Progenitor cell of endocrine pancreas (in vitro differentiated cells): ENCODE results near the gene CBLB. TPM values are rescaled to one million over a fixed set of nuclear protein-coding genes. Genes with fewer than 3 reads are reported as not detected.

Source experiments
- DNase-seq: peaks from one replicate; pipeline ENCODE4 v3.0.0; 2021; ENCODE audit warnings: low spot score; ENCODE audit not compliant: unreplicated experiment
- H3K27ac Mint-ChIP-seq: 2 replicates; pipeline ENCODE4 v1.8.0; 2021; ENCODE audit warnings: mild to moderate bottlenecking, moderate library complexity, mixed read lengths
- H3K27me3 Mint-ChIP-seq: 2 replicates; pipeline ENCODE4 v1.8.0; 2021; ENCODE audit warnings: mixed read lengths
- H3K36me3 Mint-ChIP-seq: 2 replicates; pipeline ENCODE4 v1.8.0; 2022; ENCODE audit warnings: mixed read lengths; ENCODE audit not compliant: insufficient read depth
- H3K4me1 Mint-ChIP-seq: 2 replicates; pipeline ENCODE4 v1.8.0; 2021; ENCODE audit warnings: low read depth, mixed read lengths
- H3K4me3 Mint-ChIP-seq: 2 replicates; pipeline ENCODE4 v1.8.0; 2021; ENCODE audit warnings: low read depth, mild to moderate bottlenecking, moderate library complexity, mixed read lengths
- H3K9me3 Mint-ChIP-seq: 2 replicates; pipeline ENCODE4 v1.8.0; 2021; ENCODE audit warnings: low read depth, mixed read lengths
- CTCF ChIP-seq: fragments of 200-600 bp; sonication (generic); IDR thresholded peaks from one replicate; pipeline ENCODE4 v1.5.0; 2021; ENCODE audit warnings: antibody characterized with exemption, mild to moderate bottlenecking; ENCODE audit not compliant: unreplicated experiment
- total RNA-seq: library from RNA; stranded (reverse); gene quantifications from 2 replicates; pipeline ENCODE4 v1.2.1, GENCODE V29; 2021

The CBLB gene
- total RNA-seq, 1 donor from 2014 or later: 64.1 TPM

- no peak overlapping the region for H3K27ac Mint-ChIP-seq
- peaks cover 12% of the 10 kb centered on the region for H3K36me3 Mint-ChIP-seq
- no peak for TF ChIP-seq CTCF
- no peaks in the 10 kb centered on the region for H3K9me3 Mint-ChIP-seq
- peaks cover 4% of the 10 kb centered on the region for H3K4me1 Mint-ChIP-seq
- DNase-seq: no peak
- H3K27me3 Mint-ChIP-seq: no peaks in the 10 kb centered on the region
- H3K4me3 Mint-ChIP-seq: no peak overlapping the region
These were observed 97.4 kb downstream of the CBLB start for GRCh38 chr3:105771392-105771791.

- H3K4me1 Mint-ChIP-seq: peaks cover 4% of the 10 kb centered on the region
- no peak overlapping the region for H3K27ac Mint-ChIP-seq
- H3K36me3 Mint-ChIP-seq: peaks cover 15% of the 10 kb centered on the region
- no peaks in the 10 kb centered on the region for H3K27me3 Mint-ChIP-seq
- no peak for DNase-seq
- H3K9me3 Mint-ChIP-seq: no peaks in the 10 kb centered on the region
- no peak for TF ChIP-seq CTCF
- no peak overlapping the region for H3K4me3 Mint-ChIP-seq
These were observed 98.4 kb downstream of the CBLB start for GRCh38 chr3:105770410-105770809.

GRCh38 chr3:105767776-105768175 lies 101.0 kb downstream of the CBLB start:
- no peak for DNase-seq
- no peak overlapping the region for H3K4me3 Mint-ChIP-seq

GRCh38 chr3:105767216-105767615 lies 101.6 kb downstream of the CBLB start:
- no peak for DNase-seq
- Mint-ChIP-seq H3K9me3 (peaks cover 16% of the 10 kb centered on the region), H3K4me1 (peaks cover 4% of the 10 kb centered on the region), H3K27me3 (no peaks in the 10 kb centered on the region), H3K36me3 (peaks cover 25% of the 10 kb centered on the region), H3K27ac (no peak overlapping the region), H3K4me3 (no peak overlapping the region)
- TF ChIP-seq CTCF: no peak

More at GRCh38 chr3:105767776-105768175, 101.0 kb downstream of the CBLB start:
- Mint-ChIP-seq H3K27ac (no peak overlapping the region), H3K27me3 (no peaks in the 10 kb centered on the region), H3K9me3 (peaks cover 12% of the 10 kb centered on the region), H3K36me3 (peaks cover 22% of the 10 kb centered on the region), H3K4me1 (peaks cover 4% of the 10 kb centered on the region)
- TF ChIP-seq CTCF: no peak

GRCh38 chr3:105765308-105765639 lies 103.5 kb downstream of the CBLB start:
- no peak overlapping the region for H3K27ac Mint-ChIP-seq
- peaks cover 25% of the 10 kb centered on the region for H3K9me3 Mint-ChIP-seq
- H3K4me3 Mint-ChIP-seq: no peak overlapping the region
- TF ChIP-seq CTCF: no peak
- no peaks in the 10 kb centered on the region for H3K27me3 Mint-ChIP-seq
- no peak for DNase-seq
- peaks cover 4% of the 10 kb centered on the region for H3K4me1 Mint-ChIP-seq
- peaks cover 32% of the 10 kb centered on the region for H3K36me3 Mint-ChIP-seq
